Osteocyte (in vitro differentiated cells): ENCODE results near the gene WDR70. TPM values are rescaled to one million over a fixed set of nuclear protein-coding genes. Genes with fewer than 3 reads are reported as not detected.
A peak's percentile ranks its signal among the peaks of the same experiment; 100 is the strongest.

Experiments used
- DNase-seq: peaks from one replicate; pipeline ENCODE4 v3.0.0; 2021; ENCODE audit warnings: mixed read lengths; ENCODE audit not compliant: unreplicated experiment; ENCODE audit errors: extremely low spot score
- H3K27ac Mint-ChIP-seq: one replicate; pipeline ENCODE4 v1.8.0; 2021; ENCODE audit warnings: mild to moderate bottlenecking, mixed read lengths; ENCODE audit not compliant: unreplicated experiment
- H3K27me3 Mint-ChIP-seq: one replicate; pipeline ENCODE4 v1.8.0; 2021; ENCODE audit warnings: mixed read lengths; ENCODE audit not compliant: unreplicated experiment
- H3K36me3 Mint-ChIP-seq: one replicate; pipeline ENCODE4 v1.8.0; 2021; ENCODE audit warnings: mixed read lengths; ENCODE audit not compliant: unreplicated experiment
- H3K4me1 Mint-ChIP-seq: one replicate; pipeline ENCODE4 v1.8.0; 2021; ENCODE audit warnings: mixed read lengths; ENCODE audit not compliant: unreplicated experiment
- H3K4me3 Mint-ChIP-seq: one replicate; pipeline ENCODE4 v1.8.0; 2021; ENCODE audit warnings: mild to moderate bottlenecking, moderate library complexity, mixed read lengths; ENCODE audit not compliant: unreplicated experiment
- H3K9me3 Mint-ChIP-seq: one replicate; pipeline ENCODE4 v1.8.0; 2021; ENCODE audit warnings: mixed read lengths; ENCODE audit not compliant: unreplicated experiment
- CTCF ChIP-seq: fragments of 200-600 bp; sonication (generic); IDR thresholded peaks from 2 replicates; pipeline ENCODE4 v1.5.0; 2021; ENCODE audit warnings: antibody characterized with exemption, mild to moderate bottlenecking, moderate library complexity
- total RNA-seq: library from RNA; stranded (reverse); gene quantifications from 2 replicates; pipeline ENCODE4 v1.2.1, GENCODE V29; 2021

The WDR70 gene
- total RNA-seq, 1 donor from 2014 or later, result 35.4 TPM

- H3K9me3 Mint-ChIP-seq, result no peaks in the 10 kb centered on the region
- H3K4me3 Mint-ChIP-seq, result no peak overlapping the region
- peaks cover 19% of the 10 kb centered on the region for H3K4me1 Mint-ChIP-seq
- TF ChIP-seq CTCF, result no peak
- H3K27ac Mint-ChIP-seq, result no peak overlapping the region
- peaks cover 4% of the 10 kb centered on the region for H3K36me3 Mint-ChIP-seq
- DNase-seq, result no peak
- H3K27me3 Mint-ChIP-seq, result no peaks in the 10 kb centered on the region
Measured at GRCh38 chr5:37664551-37664950, 285.4 kb downstream of the WDR70 start.

DNA sequence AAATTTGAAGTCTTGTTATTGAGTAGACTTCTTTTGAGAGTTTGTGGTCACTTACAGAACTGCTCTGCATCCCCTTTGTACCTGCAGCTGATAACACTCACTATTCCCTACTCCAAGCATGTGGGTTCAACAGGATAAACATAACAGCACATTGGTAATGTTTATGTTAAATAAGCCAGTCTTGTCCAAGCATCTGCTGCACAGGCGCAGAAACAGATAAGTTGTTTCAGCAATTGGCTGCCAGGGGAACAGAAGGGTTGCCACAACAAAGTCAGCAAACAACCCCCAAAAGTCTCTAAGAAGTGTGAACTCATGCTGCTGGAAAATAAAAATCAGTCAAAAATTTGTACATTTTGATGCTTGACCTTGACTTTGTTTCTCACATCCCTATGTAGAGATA lies 286.2 kb downstream of the WDR70 start:
- peaks cover 4% of the 10 kb centered on the region for H3K36me3 Mint-ChIP-seq

DNA sequence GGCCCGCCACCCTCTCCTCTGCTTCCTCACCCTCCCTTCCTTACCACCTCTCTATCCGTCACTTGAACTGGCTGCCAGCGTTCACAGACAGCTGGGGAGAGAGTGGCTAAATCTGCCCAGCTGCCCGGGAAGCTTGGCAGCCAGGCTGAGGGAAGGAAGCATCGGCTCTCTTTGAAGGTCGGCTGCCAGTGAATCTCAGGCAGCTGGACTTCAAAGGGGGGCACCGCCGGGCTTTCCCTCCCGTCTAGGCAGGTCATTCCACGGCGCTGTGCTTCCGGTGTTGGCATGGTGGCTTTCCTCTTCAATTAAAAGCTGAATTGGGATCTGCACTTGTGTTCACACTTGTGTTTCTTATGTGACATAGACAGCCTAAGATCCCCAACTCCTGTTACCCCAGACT lies 286.8 kb downstream of the WDR70 start:
- Mint-ChIP-seq H3K4me1 (peaks cover 19% of the 10 kb centered on the region), H3K9me3 (no peaks in the 10 kb centered on the region), H3K36me3 (peaks cover 3% of the 10 kb centered on the region), H3K27me3 (no peaks in the 10 kb centered on the region), H3K27ac (no peak overlapping the region), H3K4me3 (no peak overlapping the region)
- no peak for DNase-seq
- no peak for TF ChIP-seq CTCF

More for the DNA sequence above, 286.2 kb downstream of the WDR70 start:
- Mint-ChIP-seq H3K4me3 (no peak overlapping the region), H3K27ac (no peak overlapping the region), H3K4me1 (peaks cover 19% of the 10 kb centered on the region), H3K27me3 (no peaks in the 10 kb centered on the region), H3K9me3 (no peaks in the 10 kb centered on the region)
- DNase-seq, result no peak
- TF ChIP-seq CTCF, result no peak

- Mint-ChIP-seq H3K36me3 (peaks cover 3% of the 10 kb centered on the region), H3K9me3 (no peaks in the 10 kb centered on the region), H3K4me1 (peaks cover 20% of the 10 kb centered on the region), H3K27ac (no peak overlapping the region), H3K4me3 (no peak overlapping the region), H3K27me3 (no peaks in the 10 kb centered on the region)
- DNase-seq, result no peak
- no peak for TF ChIP-seq CTCF
Measured at GRCh38 chr5:37667430-37667829, 288.3 kb downstream of the WDR70 start.

GRCh38 chr5:37667846-37668245 lies 288.7 kb downstream of the WDR70 start:
- DNase-seq, result no peak
- H3K4me3 Mint-ChIP-seq, result no peak overlapping the region
- H3K27me3 Mint-ChIP-seq, result no peaks in the 10 kb centered on the region
- peaks cover 20% of the 10 kb centered on the region for H3K4me1 Mint-ChIP-seq
- H3K36me3 Mint-ChIP-seq, result peaks cover 3% of the 10 kb centered on the region
- H3K9me3 Mint-ChIP-seq, result no peaks in the 10 kb centered on the region
- peak overlapping the region; percentile 42 for H3K27ac Mint-ChIP-seq
- no peak for TF ChIP-seq CTCF
